Measurements from ENCODE around the gene AWAT2.

- TF ChIP-seq CTCF (IDR thresholded peaks at IDR 0.05; ENCODE audit: borderline replicate concordance, extremely low read depth, low read length, poor library complexity, severe bottlenecking): no peak
- no peak for TF ChIP-seq EZH2 (IDR thresholded peaks at IDR 0.05; ENCODE audit: borderline replicate concordance, low read depth, low read length, severe bottlenecking)
Observed at GRCh38 chrX:70012756-70013155, 37.0 kb downstream of the AWAT2 start.

Data from DND-41 (cell line).